HepG2 (cell line): Measurements from ENCODE around the gene CPNE8.

ENCODE experiments used
- NFE2L2 ChIP-seq: fragments of 150-350 bp; IDR thresholded peaks from 2 replicates; pipeline ENCODE4 v1.6.1; 2014; ENCODE audit warnings: low read length
- RBFOX2 ChIP-seq: fragments of 200-400 bp; formaldehyde crosslinking; IDR thresholded peaks from 2 replicates; pipeline ENCODE4 v1.6.1; 2017; ENCODE audit warnings: low read depth, mild to moderate bottlenecking, low read length
- SMAD3 ChIP-seq: sonication (generic); formaldehyde crosslinking; IDR thresholded peaks from 2 replicates; pipeline ENCODE4 v1.4.0; 2020; ENCODE audit warnings: missing genetic modification reagents

DNA sequence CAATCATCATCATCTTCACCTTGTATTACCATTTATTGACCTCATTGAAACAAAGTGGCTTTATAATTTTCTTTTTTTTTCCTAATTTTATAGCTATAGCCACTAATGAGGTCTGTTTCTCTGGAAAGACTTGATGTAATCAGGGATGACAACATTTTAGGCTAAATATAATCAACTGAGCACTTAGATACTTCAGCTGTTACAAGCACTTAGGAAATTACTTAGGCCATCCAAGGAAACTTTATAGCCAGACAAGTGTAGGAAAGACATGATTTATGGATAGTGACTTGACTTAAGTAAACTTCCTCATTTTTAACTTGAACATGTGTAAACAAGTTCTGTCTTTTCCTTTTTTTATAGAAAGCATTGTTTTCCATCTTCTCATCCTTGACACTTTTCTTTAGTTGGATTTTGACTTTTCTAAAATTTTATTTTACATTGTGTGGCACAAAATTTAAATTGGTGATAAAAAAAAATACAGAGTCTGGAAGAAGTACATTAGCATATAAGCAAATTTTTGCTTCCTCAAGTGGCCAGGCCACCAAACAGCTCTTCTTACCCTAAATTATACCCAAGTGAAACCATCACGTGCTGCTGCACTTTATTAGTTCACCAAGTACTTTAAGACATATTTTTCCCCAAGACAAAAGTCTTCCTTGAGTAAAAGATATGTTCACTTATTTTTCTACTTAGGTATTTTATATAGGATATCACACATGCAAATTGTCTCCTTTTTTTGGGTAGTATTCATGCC, 15.1 kb downstream of the CPNE8 start:
- TF ChIP-seq RBFOX2 (no peak), SMAD3 (CRISPR knock-in tag) (no peak), NFE2L2 (no peak)
